SK-N-SH (cell line): Measurements from ENCODE around the gene MAPK8IP3.

Source experiments
- CTCF ChIP-seq: fragments of 200-600 bp; sonication (generic); IDR thresholded peaks from 2 replicates; pipeline ENCODE4 v1.6.1; 2017; ENCODE audit warnings: antibody characterized with exemption, mild to moderate bottlenecking, moderate library complexity
- POLR2AphosphoS5 ChIP-seq: IDR thresholded peaks from 2 replicates; pipeline ENCODE4 v1.6.1; 2012; ENCODE audit warnings: low read depth, low read length
- REST ChIP-seq: IDR thresholded peaks from 2 replicates; pipeline ENCODE4 v1.6.1; 2012; ENCODE audit warnings: mild to moderate bottlenecking, low read depth, low read length, moderate library complexity
- SMC3 ChIP-seq: IDR thresholded peaks from 2 replicates; pipeline ENCODE4 v1.6.1; 2012; ENCODE audit warnings: low read depth, low read length, improper control_type of control experiment
- TF ChIP-seq, protein P1 (sequence below): IDR thresholded peaks from 2 replicates; pipeline ENCODE4 v1.4.0; 2012; ENCODE audit warnings: low read depth
- TF ChIP-seq, protein P2 (sequence below): fragments of 150-350 bp; IDR thresholded peaks from 2 replicates; pipeline ENCODE4 v1.6.1; 2017; ENCODE audit warnings: antibody characterized with exemption, low read length, low read depth, borderline replicate concordance

DNA sequence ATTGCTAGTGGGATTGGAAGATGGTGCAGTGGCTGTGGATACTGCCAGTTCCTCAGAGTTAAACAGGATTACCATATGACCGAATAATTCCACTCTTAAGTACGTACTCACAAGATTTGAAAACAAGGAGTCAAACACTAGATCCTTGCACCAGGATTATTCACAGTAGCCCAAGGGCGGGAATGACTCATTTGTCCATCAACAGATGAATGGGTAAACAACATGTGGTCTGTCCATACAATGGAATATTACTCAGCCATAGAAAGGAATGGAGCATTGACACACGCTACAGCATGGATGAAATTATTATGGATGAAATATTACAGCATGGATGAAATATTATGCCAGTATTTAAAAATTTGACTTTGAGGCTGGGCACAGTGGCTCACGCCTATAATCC lies 9.1 kb upstream of the MAPK8IP3 start:
- TF ChIP-seq REST (no peak), CTCF (no peak), POLR2AphosphoS5 (no peak), SMC3 (no peak)
- TF ChIP-seq, protein P1, sequence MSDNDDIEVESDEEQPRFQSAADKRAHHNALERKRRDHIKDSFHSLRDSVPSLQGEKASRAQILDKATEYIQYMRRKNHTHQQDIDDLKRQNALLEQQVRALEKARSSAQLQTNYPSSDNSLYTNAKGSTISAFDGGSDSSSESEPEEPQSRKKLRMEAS: no peak
- TF ChIP-seq, protein P2, sequence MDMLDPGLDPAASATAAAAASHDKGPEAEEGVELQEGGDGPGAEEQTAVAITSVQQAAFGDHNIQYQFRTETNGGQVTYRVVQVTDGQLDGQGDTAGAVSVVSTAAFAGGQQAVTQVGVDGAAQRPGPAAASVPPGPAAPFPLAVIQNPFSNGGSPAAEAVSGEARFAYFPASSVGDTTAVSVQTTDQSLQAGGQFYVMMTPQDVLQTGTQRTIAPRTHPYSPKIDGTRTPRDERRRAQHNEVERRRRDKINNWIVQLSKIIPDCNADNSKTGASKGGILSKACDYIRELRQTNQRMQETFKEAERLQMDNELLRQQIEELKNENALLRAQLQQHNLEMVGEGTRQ: no peak
